Left lung (tissue), 10 donors: ENCODE measurements around the gene HS6ST1. TPM values are rescaled to one million over a fixed set of nuclear protein-coding genes. Genes with fewer than 3 reads are reported as not detected.

Source experiments
- ATAC-seq: fragments of 200-7000 bp; cut with Tn5 transposase; one replicate; pipeline ENCODE4 v1.9.1; 2020; ENCODE audit warnings: moderate library complexity
- DNase-seq, 4 donors: peaks; one replicate each; pipeline ENCODE4 v3.0.0-alpha.2; 2013 to 2020
- H3K27ac ChIP-seq, 2 donors: fragments of 200-600 bp; sonication (generic) in 1 of 2; one replicate each; pipeline versions ENCODE4 v1.5.0 to v1.8.0; 2020 to 2021
- H3K27me3 ChIP-seq, 2 donors: fragments of 200-600 bp; sonication (generic) in 1 of 2; one replicate each; pipeline versions ENCODE4 v1.5.0 to v1.8.0; 2020 to 2021
- H3K36me3 ChIP-seq, 2 donors: fragments of 200-600 bp; sonication (generic) in 1 of 2; one replicate each; pipeline versions ENCODE4 v1.5.0 to v1.8.0; 2020 to 2021
- H3K4me1 ChIP-seq, 2 donors: fragments of 200-600 bp; one replicate each; pipeline ENCODE4 v1.8.0; 2021
- H3K4me3 ChIP-seq, 2 donors: fragments of 200-600 bp; sonication (generic) in 1 of 2; one replicate each; pipeline versions ENCODE4 v1.5.0 to v1.8.0; 2020 to 2021; ENCODE audit warnings: mild to moderate bottlenecking in 1 of 2
- H3K9me3 ChIP-seq, 2 donors: fragments of 200-600 bp; sonication (generic) in 1 of 2; one replicate each; pipeline versions ENCODE4 v1.5.0 to v1.8.0; 2020 to 2021
- CTCF ChIP-seq, 2 donors: fragments of 200-600 bp; sonication (generic) in 1 of 2; IDR thresholded peaks; one replicate each; pipeline versions ENCODE4 v1.5.0 to v1.8.0; 2021; ENCODE audit warnings: antibody characterized with exemption in 2 of 2
- intact Hi-C, 2 donors: fragments of 100-400 bp; cut with DNase I; formaldehyde crosslinking; loops; one replicate each; pipeline versions ENCODE4 v1.11.2 to v1.14.2; 2022
- polyA plus RNA-seq, 6 donors: library from polyadenylated mRNA; unstranded; fragments of 120-200 nt; gene quantifications; one replicate each; pipeline ENCODE4 v1.2.1, GENCODE V29; 2013; ENCODE audit not compliant: insufficient read length in 6 of 6
- total RNA-seq, 2 donors: library from RNA; stranded (reverse); fragmentation: NEBNext Ultra II Directional; extraction: Animal tissue kit (Norgen Biotek cat#: 25700); gene quantifications; one replicate each; pipeline ENCODE4 v1.2.1, GENCODE V29; 2021
- donor health status: DM: no; HTN: yes; CAD: no.
- donor health status: DM: no; HTN: no; CAD: no.

HS6ST1 gene
- total and polyA plus RNA-seq, 8 donors = 29.3 to 46.4 (median 37.2) TPM

- no peak for TF ChIP-seq CTCF (IDR thresholded peaks at IDR 0.05)
- Histone ChIP-seq H3K36me3 (peaks cover 0 to 19% of the 10 kb centered on the region in 2 donors), H3K27ac (no peak overlapping the region)
Measured at GRCh38 chr2:128272601-128273468, 45.8 kb downstream of the HS6ST1 start.

GRCh38 chr2:128271911-128272600 is 46.6 kb downstream of the HS6ST1 start:
- H3K27ac ChIP-seq = no peak overlapping the region
- DNase-seq (peak in 1 of 4 donors; percentile 69), ATAC-seq (no peak)
- no peaks in the 10 kb centered on the region for H3K27me3 ChIP-seq
- peaks cover 0 to 21% of the 10 kb centered on the region in 2 donors for H3K36me3 ChIP-seq
- no peak for TF ChIP-seq CTCF (IDR thresholded peaks at IDR 0.05)
- no peak overlapping the region for H3K4me3 ChIP-seq
- H3K4me1 ChIP-seq = no peaks in the 10 kb centered on the region
- intact Hi-C loops = no loop called here
- peaks cover 0 to 16% of the 10 kb centered on the region in 2 donors for H3K9me3 ChIP-seq

More at GRCh38 chr2:128272601-128273468, 45.8 kb downstream of the HS6ST1 start:
- intact Hi-C loops = no loop called here
- DNase-seq = peak in 1 of 4 donors; percentile 53
- Histone ChIP-seq H3K9me3 (peaks cover 0 to 16% of the 10 kb centered on the region in 2 donors), H3K4me1 (no peaks in the 10 kb centered on the region), H3K27me3 (no peaks in the 10 kb centered on the region), H3K4me3 (no peak overlapping the region)
- ATAC-seq = no peak

DNA sequence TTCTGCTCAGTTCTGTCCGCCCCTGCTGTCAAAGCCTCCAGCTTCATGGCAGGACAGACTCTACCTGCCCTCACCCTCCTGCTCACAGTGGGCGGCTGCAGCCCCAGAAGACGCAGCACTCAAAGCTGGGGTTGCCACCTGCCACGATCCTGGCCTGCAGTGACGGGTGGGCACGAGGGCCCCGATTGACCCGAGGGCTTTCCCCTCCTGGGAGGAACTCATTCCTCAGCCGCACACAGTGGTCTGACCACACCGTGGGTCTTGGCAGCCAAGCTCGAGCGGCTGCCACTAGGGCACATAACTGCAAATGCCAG is 47.1 kb downstream of the HS6ST1 start:
- no peak for TF ChIP-seq CTCF (IDR thresholded peaks at IDR 0.05)
- intact Hi-C loops = no loop called here
- H3K36me3 ChIP-seq = peaks cover 0 to 23% of the 10 kb centered on the region in 2 donors
- peaks cover 0 to 16% of the 10 kb centered on the region in 2 donors for H3K9me3 ChIP-seq
- H3K27me3 ChIP-seq = no peaks in the 10 kb centered on the region
- H3K4me3 ChIP-seq = no peak overlapping the region
- ATAC-seq (no peak), DNase-seq (peak in 1 of 4 donors; percentile 61)
- H3K4me1 ChIP-seq = no peaks in the 10 kb centered on the region
- no peak overlapping the region for H3K27ac ChIP-seq

DNA sequence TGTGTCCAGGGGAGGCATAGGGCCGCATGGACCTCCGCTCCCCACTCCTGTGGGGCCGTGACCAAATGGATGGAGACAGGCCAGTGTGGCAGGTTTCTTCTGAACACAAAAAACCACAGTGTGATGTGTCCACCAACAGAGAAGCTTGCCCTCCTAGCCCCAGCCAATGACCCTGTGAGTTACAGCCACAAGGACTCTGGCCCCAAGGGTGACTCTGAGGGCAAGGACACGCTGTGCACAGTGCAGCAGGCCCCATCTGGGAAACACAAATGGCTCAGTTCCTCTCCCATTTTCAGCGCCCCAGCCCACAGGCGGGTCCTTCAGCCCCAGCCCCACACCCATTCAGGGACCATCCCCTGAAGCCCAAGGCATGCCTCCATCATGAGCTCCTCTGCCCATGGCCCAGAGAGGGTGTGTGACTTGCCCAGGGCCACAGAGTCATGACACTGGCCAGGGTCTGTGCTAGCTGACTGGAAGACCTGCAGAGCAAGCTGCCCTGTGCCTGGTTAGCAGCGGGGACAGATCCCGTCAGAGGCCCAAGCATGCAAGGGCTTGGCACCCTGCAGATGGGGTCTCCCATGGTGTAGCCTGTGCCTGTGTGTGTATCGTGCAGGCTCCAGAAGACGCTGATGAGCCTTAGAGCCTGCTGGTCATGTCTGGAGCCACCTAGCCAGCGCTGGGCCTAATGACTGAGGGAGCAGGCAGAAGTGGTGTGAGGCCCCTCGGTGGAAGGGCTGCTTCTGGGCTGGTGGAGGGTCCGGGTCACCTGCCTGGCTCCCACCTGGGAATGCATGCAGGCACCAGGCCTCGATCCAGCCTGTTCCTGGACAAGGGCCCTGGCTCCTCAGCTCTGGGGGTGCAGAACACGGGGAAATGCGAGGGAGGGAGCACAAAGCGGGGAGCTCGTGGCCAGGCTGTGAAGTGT is 47.7 kb downstream of the HS6ST1 start:
- Histone ChIP-seq H3K4me1 (no peaks in the 10 kb centered on the region), H3K27me3 (no peaks in the 10 kb centered on the region), H3K36me3 (peaks cover 0 to 23% of the 10 kb centered on the region in 2 donors), H3K9me3 (peaks cover 0 to 16% of the 10 kb centered on the region in 2 donors), H3K27ac (no peak overlapping the region), H3K4me3 (no peak overlapping the region)
- TF ChIP-seq CTCF (IDR thresholded peaks at IDR 0.05) = no peak
- intact Hi-C loops = no loop called here
- ATAC-seq = no peak
- DNase-seq = peak in 1 of 4 donors; percentile 69
